GM21717 (cell line): ENCODE data around the gene C16orf46.

Source experiments
- ATAC-seq: cut with Tn5 transposase; IDR thresholded peaks from one replicate; pipeline ENCODE4 v1.9.1; 2021; ENCODE audit warnings: mild to moderate bottlenecking, moderate library complexity; ENCODE audit not compliant: unreplicated experiment

The C16orf46 gene

DNA sequence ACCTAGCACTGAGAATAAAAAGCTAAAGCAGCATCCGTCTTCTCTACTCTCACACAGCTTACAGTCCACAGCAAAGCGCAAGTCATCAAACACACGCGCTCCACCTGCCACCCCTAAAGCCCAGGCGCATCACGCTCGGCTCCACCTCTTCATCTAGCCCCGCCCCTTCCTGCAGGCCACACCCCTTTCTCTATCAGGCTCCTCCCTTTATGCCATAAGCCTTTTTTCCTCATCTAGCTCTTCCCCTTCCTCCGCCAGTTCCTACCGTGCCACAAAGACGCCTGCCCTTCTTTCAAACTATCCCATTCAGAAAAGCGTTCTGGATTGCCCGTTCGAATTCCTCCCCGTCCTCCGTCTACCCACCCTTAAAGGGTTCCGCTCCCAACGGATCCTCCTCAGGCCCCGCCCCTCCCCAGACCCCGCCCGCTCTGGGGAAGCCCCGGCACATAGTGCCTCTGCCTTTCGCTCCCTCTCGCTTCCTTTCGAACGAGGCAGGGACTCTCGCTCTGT lies 417 bp downstream of the C16orf46 start:
- peak; percentile 85 for ATAC-seq

DNA sequence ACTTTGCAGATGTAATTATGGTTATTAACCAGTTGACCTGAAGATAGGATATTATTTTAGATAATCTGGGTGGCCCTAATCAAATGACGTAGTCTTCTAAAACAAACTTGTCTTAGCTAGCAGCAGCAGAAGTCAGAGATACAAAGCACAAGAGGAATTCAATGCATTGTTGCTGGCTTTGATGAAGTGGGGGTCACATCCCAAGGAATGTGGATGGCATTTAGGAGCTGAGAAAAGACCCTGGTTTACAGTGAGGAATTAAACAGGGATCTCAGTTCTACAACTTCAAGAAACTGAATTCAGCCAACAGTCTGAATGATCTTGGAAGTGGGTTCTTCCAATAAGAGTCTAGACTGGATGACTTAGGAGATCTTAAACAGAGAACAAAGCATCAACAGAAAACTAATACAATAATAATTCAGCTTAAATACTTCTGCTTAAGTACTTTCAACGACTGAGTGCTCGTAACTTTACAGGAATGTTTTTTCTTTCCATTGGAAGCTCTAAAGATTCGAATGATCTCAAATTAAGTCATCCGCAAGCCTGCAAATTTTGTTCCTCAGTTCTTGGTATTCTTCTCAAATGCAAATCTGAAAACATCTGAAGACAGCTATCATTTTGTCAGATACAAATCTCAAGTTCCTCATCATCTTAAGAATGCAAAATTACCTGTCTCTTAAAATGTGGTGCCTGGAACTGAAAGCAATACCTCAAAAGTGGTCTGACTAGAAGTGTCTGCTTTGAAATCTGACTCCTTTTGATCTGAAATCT lies 3.3 kb downstream of the C16orf46 start:
- no peak for ATAC-seq

DNA sequence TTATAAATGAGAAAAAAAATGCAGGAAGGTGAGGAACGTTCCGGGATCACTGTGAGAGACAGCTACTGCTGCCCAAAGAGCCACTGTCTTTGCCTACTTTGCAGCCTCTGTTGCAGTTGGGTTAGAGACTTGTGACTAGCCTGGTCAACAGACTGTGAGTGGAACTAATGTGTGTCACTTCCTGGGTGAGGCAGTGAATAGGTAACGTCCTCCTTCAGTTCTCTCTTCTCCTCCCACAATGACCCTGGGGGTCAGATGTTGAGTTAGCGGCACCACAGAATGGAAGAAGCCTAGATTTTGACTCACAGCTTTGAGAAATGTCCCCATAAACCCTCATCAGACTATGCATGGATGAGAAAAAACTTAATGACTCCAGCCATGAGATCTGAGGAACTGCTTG lies 5.2 kb downstream of the C16orf46 start:
- no peak for ATAC-seq

DNA sequence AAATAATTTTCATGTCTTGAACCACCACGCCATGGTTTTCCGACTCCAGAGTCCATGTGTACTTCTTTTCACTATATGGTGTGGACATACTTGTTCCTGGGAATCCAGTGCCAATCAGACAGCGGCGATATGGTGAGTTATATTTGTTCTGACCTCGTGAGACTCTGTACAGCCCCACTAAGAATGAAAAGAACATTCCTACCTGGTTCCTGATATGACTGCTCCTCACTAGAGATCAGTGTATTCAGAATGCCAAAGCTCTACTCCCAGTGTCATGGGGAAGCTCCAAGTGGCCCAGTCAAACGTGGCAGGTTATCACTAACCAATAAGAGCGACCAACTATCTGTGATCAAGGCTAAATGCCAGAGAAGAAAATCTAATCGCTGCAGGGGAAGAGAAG lies 6.1 kb downstream of the C16orf46 start:
- no peak for ATAC-seq

DNA sequence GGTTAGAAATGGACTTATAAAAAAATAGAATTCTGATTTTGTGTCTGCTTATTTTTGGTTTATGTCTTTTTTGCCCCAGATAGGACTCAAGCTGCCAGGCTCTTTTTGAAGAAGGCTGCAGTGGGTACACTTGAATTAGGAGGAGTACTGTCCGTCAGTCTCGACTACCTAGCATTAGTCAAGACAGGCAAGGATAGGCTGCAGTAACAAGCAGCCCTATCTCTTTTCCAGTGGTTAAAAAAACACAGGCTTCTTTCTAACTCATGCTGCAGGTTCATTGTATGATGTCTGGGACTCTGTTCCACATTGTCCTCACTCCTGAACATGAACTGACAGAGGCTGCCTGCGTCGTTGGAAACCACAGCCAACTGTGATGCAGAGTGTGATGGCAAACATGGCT lies 8.0 kb downstream of the C16orf46 start:
- ATAC-seq, result no peak

DNA sequence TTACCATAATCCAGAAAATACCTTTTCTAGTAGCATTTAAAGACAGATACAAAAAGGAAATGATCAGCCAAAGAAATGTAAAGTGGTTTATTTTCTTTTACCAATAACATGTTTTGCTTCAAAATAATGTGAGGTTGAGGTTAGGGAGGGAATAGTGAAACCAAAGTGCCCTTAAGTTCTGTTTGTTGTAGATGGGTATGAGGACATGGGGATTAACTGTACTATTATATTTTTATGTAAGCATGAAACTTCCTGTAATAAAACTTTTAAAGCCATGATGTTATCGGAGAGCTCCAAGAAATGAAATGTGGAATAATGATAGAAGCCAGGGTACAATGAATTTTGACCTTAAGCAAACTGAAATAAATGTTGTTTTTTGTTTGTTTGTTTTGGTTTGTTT lies 9.9 kb downstream of the C16orf46 start:
- no peak for ATAC-seq

DNA sequence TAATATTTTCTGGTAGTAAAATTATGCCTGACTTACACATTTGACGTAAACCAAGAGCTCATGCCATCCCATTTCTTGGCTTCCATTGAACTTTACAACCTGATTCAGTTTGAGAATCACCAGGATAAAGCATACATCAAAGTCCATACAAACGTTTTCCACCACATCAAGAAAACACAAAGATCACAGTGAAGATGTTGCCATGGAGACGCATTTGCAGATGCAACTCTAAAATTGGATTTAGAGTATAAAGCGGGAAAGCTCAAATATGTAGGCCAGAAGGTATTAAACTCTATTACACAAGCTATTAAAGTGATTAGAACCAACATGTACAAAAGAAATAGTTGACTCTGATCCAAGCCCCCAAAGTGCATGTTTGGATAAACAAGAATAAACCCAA lies 10.4 kb downstream of the C16orf46 start:
- ATAC-seq, result no peak

DNA sequence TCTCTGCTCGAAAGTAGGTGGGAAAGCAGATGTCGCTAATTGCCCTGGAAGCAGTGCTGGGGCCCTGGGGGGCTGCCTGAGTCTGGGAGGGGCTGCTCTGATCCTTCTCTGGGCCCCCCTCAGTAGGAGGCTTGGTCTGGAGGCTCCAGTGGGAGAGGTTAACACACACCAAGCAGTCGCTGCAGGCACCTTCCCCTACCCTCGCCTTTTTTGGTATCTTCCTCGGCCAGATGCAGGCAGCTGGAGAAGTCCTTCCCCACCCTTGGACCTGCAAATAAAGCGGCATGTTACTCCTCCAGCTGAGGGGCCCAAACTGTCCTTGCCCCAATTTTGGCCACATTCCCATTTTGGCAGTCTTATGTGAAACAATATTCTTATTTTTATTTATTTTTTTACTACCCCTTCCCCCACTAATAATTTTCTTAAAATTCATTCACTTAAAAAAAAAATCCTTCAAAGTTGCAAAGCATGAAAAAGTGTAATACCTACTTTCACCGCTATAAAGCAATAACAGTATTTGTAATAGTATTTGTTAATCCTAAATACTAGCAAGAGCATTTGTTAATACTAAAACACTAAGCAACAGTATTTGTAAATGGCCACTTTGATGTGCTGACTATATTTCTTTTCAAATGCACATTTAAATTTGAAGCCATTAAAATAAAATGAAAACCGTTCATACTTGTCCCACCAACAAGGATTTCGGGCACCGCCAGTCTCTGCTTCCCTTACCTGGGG lies 15.0 kb downstream of the C16orf46 start:
- ATAC-seq, result no peak

DNA sequence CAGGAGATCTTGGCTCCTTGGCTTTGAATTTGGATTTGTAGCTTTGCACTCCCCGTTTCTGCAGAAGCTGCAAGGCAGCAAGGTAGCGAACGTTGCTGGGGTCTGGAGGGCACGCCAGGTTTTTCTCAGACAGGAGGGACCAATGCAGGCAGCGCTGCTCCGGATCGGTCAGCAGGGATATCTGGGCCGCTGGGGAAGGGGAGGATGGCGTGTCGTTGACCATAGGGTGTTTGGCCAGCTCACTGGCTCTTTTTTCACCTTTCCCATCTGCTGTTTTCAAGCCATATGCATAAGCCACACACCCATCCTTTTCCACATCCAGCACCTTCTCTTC lies 15.8 kb downstream of the C16orf46 start:
- no peak for ATAC-seq

DNA sequence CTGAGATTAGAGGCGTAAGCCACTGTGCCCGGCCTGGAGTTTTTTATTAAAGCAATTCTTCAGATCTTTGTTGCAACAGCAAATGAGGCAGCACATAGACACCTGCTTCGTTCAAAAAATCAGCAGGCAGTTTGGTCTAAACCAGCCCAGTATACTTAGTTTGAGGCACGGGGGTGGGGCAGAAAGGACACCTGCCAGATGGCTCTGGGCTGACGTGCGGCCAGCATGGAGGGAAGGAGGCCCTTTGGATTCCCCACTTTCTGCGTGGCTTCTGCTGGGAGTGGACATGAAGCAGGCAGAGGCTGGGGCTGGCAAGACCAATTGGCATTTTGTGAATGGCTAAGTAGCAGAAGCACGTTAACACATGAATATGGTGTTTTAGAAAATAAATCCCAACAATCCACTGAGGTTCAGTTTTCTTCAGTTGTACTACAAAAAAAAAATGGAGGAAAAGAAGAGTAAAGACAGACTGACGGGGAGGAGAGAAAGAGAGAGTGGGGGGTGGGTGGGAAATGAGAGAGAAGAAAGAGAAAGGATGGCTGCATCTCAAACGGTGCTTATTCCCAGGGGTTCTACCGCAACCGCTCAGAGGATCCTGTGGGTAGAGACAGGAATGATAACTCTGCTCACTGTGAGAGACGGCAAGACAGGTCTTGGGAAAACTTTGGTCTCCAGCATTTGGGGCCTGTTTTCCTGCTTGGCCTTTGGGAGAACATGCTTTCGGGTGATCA lies 16.3 kb downstream of the C16orf46 start:
- ATAC-seq, result no peak

DNA sequence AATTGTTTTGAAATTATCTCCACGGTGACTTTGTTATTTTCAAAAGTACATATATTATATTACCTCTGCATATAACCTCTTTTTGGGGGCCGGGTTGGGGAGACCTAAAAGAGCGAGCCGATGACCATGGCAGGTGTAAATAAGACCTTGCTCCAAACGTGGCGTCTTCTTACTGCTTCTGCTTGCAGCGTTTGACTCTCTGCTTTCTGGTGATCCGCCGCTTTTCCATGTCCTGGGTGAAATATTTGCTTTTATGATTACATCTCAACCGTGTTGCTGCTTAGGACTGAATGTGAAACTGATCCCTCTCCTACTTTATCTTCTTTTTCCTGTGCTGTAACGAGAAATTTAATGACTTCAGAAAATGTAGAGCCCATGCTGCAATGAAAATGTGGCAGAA lies 23.3 kb downstream of the C16orf46 start:
- no peak for ATAC-seq

DNA sequence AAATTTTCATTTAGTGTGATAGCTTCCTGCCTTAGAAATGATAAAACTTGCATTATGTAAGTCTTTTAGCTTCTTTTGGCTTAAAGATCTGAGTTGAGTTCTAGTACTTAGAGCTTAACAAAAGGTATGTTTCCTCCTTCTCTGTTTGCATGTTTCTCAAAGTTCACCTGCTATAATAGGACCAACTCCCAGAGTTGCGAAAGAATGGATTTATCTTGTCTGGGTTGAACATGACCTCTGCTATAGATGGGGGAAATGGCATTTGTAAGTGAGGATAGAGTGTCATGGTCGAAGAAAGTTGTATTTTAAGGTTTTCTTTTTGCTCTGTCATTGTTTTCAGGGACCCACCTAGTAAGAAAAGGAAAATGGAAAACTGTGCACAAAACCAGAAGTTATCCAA lies 34.2 kb downstream of the C16orf46 start:
- ATAC-seq, result no peak

DNA sequence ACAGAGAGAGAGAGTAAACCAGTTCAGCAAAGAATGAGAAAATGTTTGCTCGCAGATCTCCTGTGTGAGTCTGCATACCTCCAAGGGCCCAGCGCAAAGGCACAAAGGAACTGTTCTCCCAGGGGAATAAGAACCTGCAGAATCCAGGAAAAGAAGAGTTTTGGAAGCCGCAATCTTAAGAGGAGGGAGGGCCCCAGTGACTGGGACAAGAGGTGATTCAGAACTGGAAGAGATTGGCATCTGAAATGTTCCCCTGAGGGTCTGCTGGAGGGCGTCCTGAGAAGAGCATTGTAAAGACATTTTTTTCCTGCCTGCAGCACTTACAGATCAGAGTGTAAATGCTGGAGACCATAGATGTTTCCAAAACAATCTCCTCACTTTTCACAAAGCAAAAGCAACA lies 35.3 kb downstream of the C16orf46 start:
- no peak for ATAC-seq

DNA sequence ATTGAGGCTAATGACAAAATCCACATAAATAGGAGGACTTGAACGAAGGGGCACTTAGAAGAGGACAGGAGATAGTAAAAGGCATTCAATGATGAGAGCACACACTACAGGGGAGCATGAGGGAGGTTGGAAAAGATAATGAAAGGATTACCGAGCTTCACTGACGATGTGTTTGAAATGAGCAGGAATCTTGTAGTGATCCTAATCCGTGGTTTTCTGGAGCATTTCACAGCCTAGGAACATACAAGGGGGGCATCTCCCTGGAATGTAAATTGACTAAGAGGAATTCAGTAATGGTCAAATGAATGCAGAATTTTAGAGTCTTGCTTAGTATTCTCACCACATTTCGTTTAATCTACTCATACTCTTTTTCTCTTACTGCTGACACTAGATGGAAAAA lies 36.2 kb downstream of the C16orf46 start:
- ATAC-seq, result no peak

DNA sequence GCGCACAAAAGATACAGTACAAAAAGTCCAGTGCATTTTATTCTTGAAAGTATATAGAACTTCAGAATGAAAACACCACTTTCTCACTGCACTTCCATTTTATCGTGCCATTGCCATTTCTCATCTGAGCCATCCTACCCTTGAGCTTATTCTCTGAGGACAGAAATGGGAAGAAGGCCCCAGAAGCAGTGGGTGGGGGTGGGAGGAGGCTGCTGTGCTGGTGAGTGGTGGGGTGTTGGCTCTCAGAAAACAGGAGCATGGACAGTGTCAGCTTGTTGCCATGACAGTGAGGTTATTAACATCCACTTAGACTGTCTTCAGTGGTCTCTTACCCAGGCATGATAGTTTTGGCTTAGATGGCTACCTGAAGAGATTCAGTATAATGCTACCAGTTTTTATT lies 36.9 kb downstream of the C16orf46 start:
- ATAC-seq, result no peak

DNA sequence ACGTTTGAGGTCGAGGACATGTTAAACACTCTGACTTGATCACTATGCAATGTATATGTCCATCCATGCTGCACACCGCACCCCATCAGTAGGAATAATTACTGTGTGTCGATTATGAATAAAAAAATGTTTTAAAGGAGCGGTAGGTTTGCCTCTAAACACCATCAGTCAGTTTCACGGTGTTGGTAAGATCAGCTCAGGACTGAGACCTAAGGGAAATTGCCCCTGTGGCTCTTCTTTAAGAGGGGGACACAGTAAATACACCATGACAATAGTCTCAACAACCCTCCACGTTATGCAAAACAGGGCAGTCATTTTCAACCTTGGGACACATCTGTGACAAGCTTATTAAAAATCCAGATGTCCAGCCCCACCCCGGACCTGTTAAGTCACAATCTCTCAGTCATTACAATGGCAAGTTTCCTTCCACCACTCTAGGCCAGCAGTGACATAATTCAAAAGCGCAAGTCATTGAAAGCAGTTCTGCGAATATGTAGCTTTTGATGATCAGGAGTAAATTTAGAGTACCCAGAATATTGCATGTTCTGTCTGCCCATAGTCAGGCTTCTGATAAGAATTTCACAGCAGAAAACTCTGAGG lies 40.2 kb downstream of the C16orf46 start:
- no peak for ATAC-seq

DNA sequence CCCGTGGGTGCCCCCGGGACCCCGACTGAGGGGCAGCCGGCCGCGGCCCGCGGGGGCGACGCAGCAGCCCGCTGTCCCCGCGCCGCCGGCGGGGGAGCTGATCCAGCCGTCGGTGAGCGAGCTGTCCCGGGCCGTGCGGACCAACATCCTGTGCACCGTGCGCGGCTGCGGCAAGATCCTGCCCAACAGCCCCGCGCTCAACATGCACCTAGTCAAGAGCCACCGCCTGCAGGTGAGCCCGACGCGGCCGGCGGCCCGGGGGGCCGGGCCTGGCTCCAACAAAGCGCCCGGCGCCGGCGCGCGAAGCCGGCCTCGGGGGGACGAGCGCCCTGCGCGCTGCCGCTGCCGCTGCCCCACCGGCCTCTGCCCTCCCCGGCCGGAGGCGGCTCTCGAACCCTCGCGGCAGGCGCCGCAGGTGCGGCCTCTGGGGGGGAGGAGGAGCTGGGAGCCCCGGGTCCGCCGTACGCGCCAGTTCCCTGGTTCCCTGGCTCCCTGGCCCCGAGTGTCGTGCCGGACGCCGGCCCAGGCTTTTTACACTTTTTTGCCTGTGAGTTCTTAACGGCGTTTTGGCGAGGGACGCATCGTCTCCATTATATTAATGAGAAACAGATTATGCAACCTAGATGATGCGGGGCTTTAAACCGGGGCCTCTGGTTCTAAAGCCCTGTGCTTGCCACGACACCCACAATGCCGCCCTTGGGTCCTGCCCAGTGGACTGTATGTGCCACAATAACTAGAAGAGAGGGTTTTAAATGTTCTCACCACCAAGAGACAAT lies 40.9 kb downstream of the C16orf46 start:
- peak; percentile 45 for ATAC-seq

DNA sequence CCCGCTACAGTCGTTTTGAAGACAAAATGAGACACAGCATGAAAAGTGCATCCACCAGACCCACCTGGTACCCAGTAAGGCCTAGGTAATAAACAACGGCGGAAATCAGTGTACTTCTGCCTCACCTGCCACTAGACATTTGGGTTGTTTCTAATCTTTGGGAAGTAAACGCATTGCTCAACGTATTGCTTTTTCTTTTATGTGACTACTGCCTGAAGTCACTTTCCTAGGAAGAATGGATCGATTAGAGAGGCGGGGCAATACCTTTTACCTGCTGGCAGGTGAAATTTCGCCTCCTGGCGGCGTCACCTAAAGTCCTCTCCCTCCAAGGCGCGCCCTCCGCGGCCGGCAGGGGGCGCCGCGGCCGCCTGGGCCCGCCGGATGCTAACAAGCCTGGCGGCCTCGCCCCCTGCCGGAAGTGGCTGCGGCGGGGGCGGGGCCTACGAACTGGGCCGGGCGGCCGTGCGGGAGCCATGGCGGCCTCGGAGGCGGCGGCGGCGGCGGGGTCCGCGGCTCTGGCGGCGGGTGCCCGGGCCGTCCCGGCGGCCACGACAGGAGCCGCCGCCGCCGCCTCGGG lies 41.6 kb downstream of the C16orf46 start, which contains the start of gene ATMIN:
TSS of gene ATMIN (plus strand) at position 445 of the 577 bp plus-strand sequence. CDS start at position 474, 29 bp downstream.
- ATAC-seq, result peak; percentile 89

DNA sequence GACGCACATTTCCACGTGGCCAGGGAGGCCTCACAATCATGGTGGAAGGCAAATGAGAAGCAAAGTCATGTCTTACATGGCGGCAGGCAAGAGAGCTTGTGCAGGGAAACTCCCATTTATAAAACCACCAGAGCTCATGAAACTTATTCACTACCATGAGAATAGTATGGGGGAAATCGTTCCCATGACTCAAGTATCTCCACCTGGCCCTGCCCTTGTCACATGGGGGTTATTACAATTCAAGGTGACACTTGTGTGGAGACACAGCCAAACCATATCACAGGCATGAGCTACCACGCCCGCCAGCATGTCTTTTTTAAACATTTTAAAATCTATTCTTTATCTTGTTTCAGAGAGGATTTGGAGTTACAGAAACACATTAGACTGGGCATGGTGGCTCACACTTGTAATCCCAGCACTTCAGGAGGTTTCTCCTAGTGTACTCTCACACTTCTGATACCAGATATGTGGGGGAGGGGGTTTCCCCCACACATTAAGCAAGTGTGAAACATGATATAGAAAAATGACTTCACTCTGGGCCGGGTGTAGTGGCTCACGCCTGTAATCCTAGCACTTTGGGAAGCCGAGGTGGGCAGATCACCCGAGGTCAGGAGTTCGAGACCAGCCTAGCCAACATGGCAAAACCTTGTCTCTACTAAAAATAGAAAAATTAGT lies 47.0 kb downstream of the C16orf46 start:
- no peak for ATAC-seq

DNA sequence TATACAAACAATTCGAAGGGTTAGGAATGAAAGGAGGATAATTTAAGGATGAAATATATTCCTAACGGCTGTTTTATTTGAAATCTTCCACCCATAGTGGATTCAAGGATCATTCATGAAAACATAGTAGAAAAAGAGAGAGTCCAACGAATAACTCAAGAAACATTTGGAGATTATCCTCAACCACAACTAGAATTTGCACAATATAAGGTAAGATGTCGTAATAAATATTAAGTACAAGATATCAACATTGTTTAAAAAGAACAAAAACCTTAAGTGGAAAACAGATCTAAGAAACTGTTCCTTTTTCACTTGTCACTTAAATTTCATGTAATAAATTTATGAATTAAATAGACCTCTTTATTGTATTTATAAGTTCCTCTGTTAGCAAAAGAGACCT lies 50.6 kb downstream of the C16orf46 start:
- no peak for ATAC-seq
